ENCODE measurements around the gene ISM1.

ISM1 gene

GRCh38 chr20:13255356-13255755 is 34.3 kb downstream of the ISM1 start:
- H3K4me1 Mint-ChIP-seq (ENCODE audit: low read depth): peaks cover 7% of the 10 kb centered on the region
- peaks cover 3% of the 10 kb centered on the region for H3K36me3 Mint-ChIP-seq (ENCODE audit: low read depth)
- no peaks in the 10 kb centered on the region for H3K27me3 Mint-ChIP-seq (ENCODE audit: low read depth)
- no peaks in the 10 kb centered on the region for H3K9me3 Mint-ChIP-seq
- no peak overlapping the region for H3K27ac Mint-ChIP-seq
- no peak for DNase-seq (ENCODE audit: low spot score)
- H3K4me3 Mint-ChIP-seq: no peak overlapping the region

- peaks cover 3% of the 10 kb centered on the region for H3K4me1 Mint-ChIP-seq (ENCODE audit: low read depth)
These were observed 35.5 kb downstream of the ISM1 start for GRCh38 chr20:13256606-13257005.

DNA sequence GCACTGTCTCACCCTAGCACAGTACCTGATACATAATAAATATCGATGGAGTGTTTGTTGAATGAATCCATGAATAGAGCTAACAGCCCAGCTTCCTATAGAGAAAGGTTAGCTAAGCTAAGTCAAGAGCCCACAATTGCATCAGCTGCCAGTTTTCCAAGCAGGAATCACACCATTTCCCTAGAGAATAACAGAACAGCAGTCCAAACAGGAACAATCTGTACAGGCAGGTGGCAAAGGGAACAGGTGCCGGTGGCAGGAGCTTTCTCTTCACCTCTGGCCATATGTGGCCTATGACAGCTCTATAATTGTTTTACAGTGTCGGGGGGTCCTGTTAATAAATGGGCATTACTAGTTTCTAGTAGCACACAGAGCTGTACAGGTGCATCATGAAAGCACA is 38.8 kb downstream of the ISM1 start:
- Mint-ChIP-seq H3K4me1 (ENCODE audit: low read depth) (peaks cover 10% of the 10 kb centered on the region), H3K27ac (no peak overlapping the region), H3K9me3 (no peaks in the 10 kb centered on the region), H3K36me3 (ENCODE audit: low read depth) (no peaks in the 10 kb centered on the region), H3K27me3 (ENCODE audit: low read depth) (no peaks in the 10 kb centered on the region), H3K4me3 (no peak overlapping the region)
- DNase-seq (ENCODE audit: low spot score): no peak

More at GRCh38 chr20:13256606-13257005, 35.5 kb downstream of the ISM1 start:
- Mint-ChIP-seq H3K36me3 (ENCODE audit: low read depth) (peaks cover under 1% of the 10 kb centered on the region), H3K27ac (no peak overlapping the region), H3K27me3 (ENCODE audit: low read depth) (no peaks in the 10 kb centered on the region), H3K9me3 (no peaks in the 10 kb centered on the region), H3K4me3 (no peak overlapping the region)
- no peak for DNase-seq (ENCODE audit: low spot score)

DNA sequence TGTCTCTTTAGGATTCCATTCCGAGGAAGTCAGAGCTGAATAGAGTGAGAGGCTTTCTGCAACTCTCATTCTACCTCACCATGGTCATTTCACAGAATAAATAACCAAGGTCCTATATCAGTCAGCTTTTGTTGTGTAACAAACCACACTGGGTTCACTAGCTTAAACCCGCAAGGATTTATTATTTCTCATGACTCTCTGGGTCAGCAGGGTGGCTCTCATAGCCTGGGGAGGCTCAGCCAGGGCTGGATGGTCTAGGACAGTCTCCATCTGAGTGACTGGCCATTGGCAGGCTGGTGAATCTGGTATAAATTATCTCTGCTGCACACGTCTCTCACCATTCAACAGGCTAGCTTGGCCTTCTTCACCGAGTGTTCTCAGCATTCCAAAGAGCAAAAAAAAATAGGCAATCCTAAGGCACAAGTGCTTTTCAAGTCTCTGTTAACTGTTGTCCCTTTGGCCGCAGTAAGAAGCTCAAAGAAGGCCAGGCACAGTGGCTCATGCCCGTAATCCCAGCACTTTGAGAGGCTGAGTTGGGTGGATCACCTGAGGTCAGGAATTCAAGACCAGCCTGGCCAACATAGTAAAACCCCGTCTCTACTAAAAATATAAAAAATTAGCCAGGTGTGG is 39.7 kb downstream of the ISM1 start:
- peaks cover 10% of the 10 kb centered on the region for H3K4me1 Mint-ChIP-seq (ENCODE audit: low read depth)
- H3K27ac Mint-ChIP-seq: no peak overlapping the region
- H3K36me3 Mint-ChIP-seq (ENCODE audit: low read depth): no peaks in the 10 kb centered on the region
- no peaks in the 10 kb centered on the region for H3K9me3 Mint-ChIP-seq
- no peak overlapping the region for H3K4me3 Mint-ChIP-seq
- no peaks in the 10 kb centered on the region for H3K27me3 Mint-ChIP-seq (ENCODE audit: low read depth)
- no peak for DNase-seq (ENCODE audit: low spot score)

GRCh38 chr20:13261460-13262301 is 40.6 kb downstream of the ISM1 start:
- Mint-ChIP-seq H3K4me3 (no peak overlapping the region), H3K27me3 (ENCODE audit: low read depth) (no peaks in the 10 kb centered on the region), H3K4me1 (ENCODE audit: low read depth) (peaks cover 10% of the 10 kb centered on the region), H3K36me3 (ENCODE audit: low read depth) (no peaks in the 10 kb centered on the region), H3K9me3 (no peaks in the 10 kb centered on the region), H3K27ac (no peak overlapping the region)
- peak; percentile 45 for DNase-seq (ENCODE audit: low spot score)

DNA sequence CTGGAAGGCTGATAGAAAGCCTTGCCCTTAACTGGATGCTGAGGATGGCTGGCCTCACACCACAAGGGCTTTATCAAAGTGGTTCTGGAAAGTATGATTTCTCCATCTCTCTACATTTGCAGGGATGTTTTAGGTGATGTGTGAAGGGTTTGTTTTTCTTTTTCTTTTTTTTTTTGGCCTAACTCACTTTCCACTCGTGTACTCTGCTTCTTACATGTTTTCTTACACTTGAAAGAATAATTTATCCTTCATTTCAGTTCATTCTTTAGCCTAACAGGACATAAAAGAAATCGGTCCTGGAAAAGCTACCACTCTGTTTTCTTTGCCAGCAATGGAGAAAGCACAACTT is 41.2 kb downstream of the ISM1 start:
- Mint-ChIP-seq H3K4me1 (ENCODE audit: low read depth) (peaks cover 10% of the 10 kb centered on the region), H3K9me3 (no peaks in the 10 kb centered on the region), H3K4me3 (no peak overlapping the region), H3K27me3 (ENCODE audit: low read depth) (no peaks in the 10 kb centered on the region), H3K36me3 (ENCODE audit: low read depth) (no peaks in the 10 kb centered on the region), H3K27ac (no peak overlapping the region)
- no peak for DNase-seq (ENCODE audit: low spot score)

- Mint-ChIP-seq H3K4me1 (ENCODE audit: low read depth) (peaks cover 10% of the 10 kb centered on the region), H3K9me3 (no peaks in the 10 kb centered on the region), H3K36me3 (ENCODE audit: low read depth) (no peaks in the 10 kb centered on the region), H3K4me3 (no peak overlapping the region), H3K27me3 (ENCODE audit: low read depth) (no peaks in the 10 kb centered on the region), H3K27ac (no peak overlapping the region)
- no peak for DNase-seq (ENCODE audit: low spot score)
These were observed 41.7 kb downstream of the ISM1 start for GRCh38 chr20:13262671-13263360.

GRCh38 chr20:13263451-13263850 is 42.4 kb downstream of the ISM1 start:
- no peak for DNase-seq (ENCODE audit: low spot score)
- H3K4me3 Mint-ChIP-seq: no peak overlapping the region
- peaks cover 8% of the 10 kb centered on the region for H3K4me1 Mint-ChIP-seq (ENCODE audit: low read depth)
- H3K27ac Mint-ChIP-seq: no peak overlapping the region
- no peaks in the 10 kb centered on the region for H3K9me3 Mint-ChIP-seq
- no peaks in the 10 kb centered on the region for H3K36me3 Mint-ChIP-seq (ENCODE audit: low read depth)
- no peaks in the 10 kb centered on the region for H3K27me3 Mint-ChIP-seq (ENCODE audit: low read depth)

DNA sequence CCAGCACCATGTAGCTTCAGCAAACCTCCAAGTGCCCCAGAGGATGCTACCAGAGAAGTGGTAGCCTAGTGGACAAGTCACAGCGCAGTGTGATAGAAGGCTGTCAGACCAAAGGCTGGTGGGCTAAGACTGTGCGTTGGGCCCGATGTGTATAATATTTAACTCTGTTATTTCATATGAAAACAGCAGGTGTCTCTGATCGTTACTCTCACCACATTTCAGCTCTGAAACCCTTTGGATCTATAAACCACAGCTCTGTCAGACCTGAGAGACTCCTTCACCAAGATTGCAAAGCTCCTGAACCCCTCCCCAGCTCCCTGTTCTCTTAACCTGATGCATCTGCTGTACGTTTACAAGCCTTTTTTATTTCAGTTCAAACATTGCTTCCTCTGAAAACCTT is 43.8 kb downstream of the ISM1 start:
- Mint-ChIP-seq H3K4me3 (no peak overlapping the region), H3K27me3 (ENCODE audit: low read depth) (peaks cover 2% of the 10 kb centered on the region), H3K27ac (no peak overlapping the region), H3K4me1 (ENCODE audit: low read depth) (peaks cover 8% of the 10 kb centered on the region), H3K36me3 (ENCODE audit: low read depth) (no peaks in the 10 kb centered on the region), H3K9me3 (no peaks in the 10 kb centered on the region)
- DNase-seq (ENCODE audit: low spot score): no peak

GRCh38 chr20:13265941-13266340 is 44.9 kb downstream of the ISM1 start:
- no peaks in the 10 kb centered on the region for H3K36me3 Mint-ChIP-seq (ENCODE audit: low read depth)
- H3K27me3 Mint-ChIP-seq (ENCODE audit: low read depth): peaks cover 2% of the 10 kb centered on the region
- H3K4me3 Mint-ChIP-seq: no peak overlapping the region
- no peak for DNase-seq (ENCODE audit: low spot score)
- H3K4me1 Mint-ChIP-seq (ENCODE audit: low read depth): peaks cover 8% of the 10 kb centered on the region
- H3K27ac Mint-ChIP-seq: no peak overlapping the region
- H3K9me3 Mint-ChIP-seq: no peaks in the 10 kb centered on the region

DNA sequence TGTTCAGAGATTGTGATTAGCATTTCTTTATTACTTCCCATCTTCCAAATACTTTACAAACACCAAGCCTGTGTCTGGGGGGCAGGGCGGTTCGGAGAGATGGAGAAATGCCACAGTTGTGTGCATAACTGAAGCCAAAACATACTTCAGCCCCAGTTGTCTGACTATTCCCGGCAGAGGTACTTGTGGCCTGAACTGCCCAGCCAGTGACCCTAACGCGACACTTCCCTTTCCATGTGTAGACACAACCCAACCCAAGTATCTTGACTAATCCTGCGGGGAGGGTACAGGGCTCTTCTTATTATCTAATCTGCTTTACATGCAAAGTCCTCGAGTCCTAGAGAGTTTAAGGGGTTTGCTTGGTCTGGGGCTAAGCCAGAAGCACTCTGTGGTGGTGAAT is 46.2 kb downstream of the ISM1 start:
- no peak for DNase-seq (ENCODE audit: low spot score)
- Mint-ChIP-seq H3K27me3 (ENCODE audit: low read depth) (peaks cover 2% of the 10 kb centered on the region), H3K36me3 (ENCODE audit: low read depth) (no peaks in the 10 kb centered on the region), H3K4me3 (no peak overlapping the region), H3K4me1 (ENCODE audit: low read depth) (peaks cover 4% of the 10 kb centered on the region), H3K27ac (no peak overlapping the region), H3K9me3 (no peaks in the 10 kb centered on the region)

GRCh38 chr20:13268953-13269352 is 47.9 kb downstream of the ISM1 start:
- no peaks in the 10 kb centered on the region for H3K36me3 Mint-ChIP-seq (ENCODE audit: low read depth)
- no peak overlapping the region for H3K27ac Mint-ChIP-seq
- H3K27me3 Mint-ChIP-seq (ENCODE audit: low read depth): peaks cover 2% of the 10 kb centered on the region

GRCh38 chr20:13270211-13270610 is 49.1 kb downstream of the ISM1 start:
- Mint-ChIP-seq H3K27ac (no peak overlapping the region), H3K36me3 (ENCODE audit: low read depth) (no peaks in the 10 kb centered on the region), H3K4me3 (no peak overlapping the region), H3K4me1 (ENCODE audit: low read depth) (no peaks in the 10 kb centered on the region), H3K27me3 (ENCODE audit: low read depth) (peaks cover 2% of the 10 kb centered on the region), H3K9me3 (no peaks in the 10 kb centered on the region)
- DNase-seq (ENCODE audit: low spot score): no peak

More at GRCh38 chr20:13268953-13269352, 47.9 kb downstream of the ISM1 start:
- DNase-seq (ENCODE audit: low spot score): no peak
- no peak overlapping the region for H3K4me3 Mint-ChIP-seq
- H3K9me3 Mint-ChIP-seq: no peaks in the 10 kb centered on the region
- no peaks in the 10 kb centered on the region for H3K4me1 Mint-ChIP-seq (ENCODE audit: low read depth)

- DNase-seq (ENCODE audit: low spot score): no peak
These were observed 50.0 kb downstream of the ISM1 start for GRCh38 chr20:13271098-13271497.

More at GRCh38 chr20:13271098-13271497, 50.0 kb downstream of the ISM1 start:
- Mint-ChIP-seq H3K27ac (no peak overlapping the region), H3K9me3 (no peaks in the 10 kb centered on the region), H3K27me3 (ENCODE audit: low read depth) (peaks cover 2% of the 10 kb centered on the region), H3K4me1 (ENCODE audit: low read depth) (no peaks in the 10 kb centered on the region), H3K36me3 (ENCODE audit: low read depth) (no peaks in the 10 kb centered on the region), H3K4me3 (no peak overlapping the region)
